Measurements from ENCODE around the gene ADK. TPM values are rescaled to one million over a fixed set of nuclear protein-coding genes. Genes with fewer than 3 reads are reported as not detected.
A peak's percentile ranks its signal among the peaks of the same experiment; 100 is the strongest.

Gene ADK
- total RNA-seq, 4 donors from 2014 or later: 62.1 to 84.7 (median 74.4) TPM

DNA sequence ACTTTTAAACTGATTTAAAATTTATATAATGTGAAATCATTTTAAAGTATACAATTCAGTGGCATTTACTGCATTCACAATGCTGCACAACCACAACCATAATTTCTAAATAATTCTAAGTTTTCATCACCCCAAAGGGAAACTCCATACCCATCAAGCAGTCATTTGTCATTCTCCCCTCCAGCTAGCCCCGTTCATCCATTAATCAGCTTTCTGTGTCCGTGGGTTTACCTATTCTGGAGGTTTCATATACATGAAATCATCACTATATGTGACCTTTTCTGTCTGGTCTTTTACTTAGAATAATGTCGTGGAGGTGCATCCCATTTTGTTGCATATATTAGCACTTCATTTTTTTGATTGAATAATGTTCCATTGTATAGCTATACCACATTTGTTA lies 214.1 kb downstream of the ADK start:
- intact Hi-C loops (cut with DNase I): no loop called here
- Histone ChIP-seq H3K27ac (no peak overlapping the region), H3K36me3 (no peaks in the 10 kb centered on the region), H3K27me3 (no peaks in the 10 kb centered on the region), H3K4me1 (peaks cover 0 to 14% of the 10 kb centered on the region in 2 donors), H3K9me3 (no peaks in the 10 kb centered on the region), H3K4me3 (replicated peaks in 1 of 3) (no peak overlapping the region)
- WGBS, 2 donors: 89 to 92% methylated on average over 3 of the region's 3 CpGs
- TF ChIP-seq, protein P1, sequence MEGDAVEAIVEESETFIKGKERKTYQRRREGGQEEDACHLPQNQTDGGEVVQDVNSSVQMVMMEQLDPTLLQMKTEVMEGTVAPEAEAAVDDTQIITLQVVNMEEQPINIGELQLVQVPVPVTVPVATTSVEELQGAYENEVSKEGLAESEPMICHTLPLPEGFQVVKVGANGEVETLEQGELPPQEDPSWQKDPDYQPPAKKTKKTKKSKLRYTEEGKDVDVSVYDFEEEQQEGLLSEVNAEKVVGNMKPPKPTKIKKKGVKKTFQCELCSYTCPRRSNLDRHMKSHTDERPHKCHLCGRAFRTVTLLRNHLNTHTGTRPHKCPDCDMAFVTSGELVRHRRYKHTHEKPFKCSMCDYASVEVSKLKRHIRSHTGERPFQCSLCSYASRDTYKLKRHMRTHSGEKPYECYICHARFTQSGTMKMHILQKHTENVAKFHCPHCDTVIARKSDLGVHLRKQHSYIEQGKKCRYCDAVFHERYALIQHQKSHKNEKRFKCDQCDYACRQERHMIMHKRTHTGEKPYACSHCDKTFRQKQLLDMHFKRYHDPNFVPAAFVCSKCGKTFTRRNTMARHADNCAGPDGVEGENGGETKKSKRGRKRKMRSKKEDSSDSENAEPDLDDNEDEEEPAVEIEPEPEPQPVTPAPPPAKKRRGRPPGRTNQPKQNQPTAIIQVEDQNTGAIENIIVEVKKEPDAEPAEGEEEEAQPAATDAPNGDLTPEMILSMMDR (IDR thresholded peaks at IDR 0.05): no peak
- DNase-seq: no peak

DNA sequence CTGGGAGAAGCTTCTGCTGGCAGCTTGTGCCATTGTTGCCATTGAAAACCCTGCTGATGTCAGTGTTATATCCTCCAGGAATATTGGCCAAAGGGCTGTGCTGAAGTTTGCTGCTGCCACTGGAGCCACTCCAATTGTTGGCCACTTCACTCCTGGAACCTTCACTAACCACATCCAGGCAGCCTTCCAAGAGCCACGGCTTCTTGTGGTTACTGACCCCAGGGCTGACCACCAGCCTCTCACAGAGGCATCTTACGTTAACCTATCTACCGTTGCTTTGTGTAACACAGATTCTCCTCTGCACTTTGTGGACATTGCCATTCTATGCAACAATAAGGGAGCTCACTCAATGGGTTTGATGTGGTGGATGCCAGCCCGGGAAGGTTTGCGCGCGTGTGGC lies 220.7 kb downstream of the ADK start:
- Histone ChIP-seq H3K4me1 (peaks cover 0 to 8% of the 10 kb centered on the region in 2 donors), H3K27me3 (no peaks in the 10 kb centered on the region), H3K27ac (no peak overlapping the region), H3K9me3 (no peaks in the 10 kb centered on the region), H3K4me3 (replicated peaks in 1 of 3) (no peak overlapping the region), H3K36me3 (no peaks in the 10 kb centered on the region)
- no peak for TF ChIP-seq POLR2A (IDR thresholded peaks at IDR 0.05)
- TF ChIP-seq, protein P1 (IDR thresholded peaks at IDR 0.05): no peak
- DNase-seq: peak; percentile 64 to 68
- intact Hi-C loops (cut with DNase I): no loop called here
- WGBS, 2 donors: 71 to 82% methylated on average over 7 of the region's 7 CpGs

DNA sequence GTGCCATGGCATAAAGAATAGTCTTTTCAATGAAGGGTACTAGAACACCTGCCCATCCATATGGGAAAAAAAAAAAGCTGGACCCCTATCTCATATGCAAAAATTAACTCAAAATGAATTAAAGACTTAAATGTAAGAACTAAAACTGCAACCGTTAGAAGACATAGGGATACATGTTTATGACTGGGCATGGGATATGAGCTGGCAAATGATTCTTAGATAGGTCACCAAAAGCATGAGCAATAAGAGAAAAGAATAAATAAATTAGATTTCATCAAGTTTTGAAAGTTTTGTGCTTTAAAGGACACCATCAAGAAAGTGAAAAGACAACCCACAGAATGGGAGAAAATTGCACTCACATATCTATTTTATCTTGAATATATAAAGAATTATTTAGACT lies 222.0 kb downstream of the ADK start:
- no peak for DNase-seq
- intact Hi-C loops (cut with DNase I): no loop called here
- 95 to 99% methylated on average over 1 of the region's 1 CpG for WGBS, 2 donors

DNA sequence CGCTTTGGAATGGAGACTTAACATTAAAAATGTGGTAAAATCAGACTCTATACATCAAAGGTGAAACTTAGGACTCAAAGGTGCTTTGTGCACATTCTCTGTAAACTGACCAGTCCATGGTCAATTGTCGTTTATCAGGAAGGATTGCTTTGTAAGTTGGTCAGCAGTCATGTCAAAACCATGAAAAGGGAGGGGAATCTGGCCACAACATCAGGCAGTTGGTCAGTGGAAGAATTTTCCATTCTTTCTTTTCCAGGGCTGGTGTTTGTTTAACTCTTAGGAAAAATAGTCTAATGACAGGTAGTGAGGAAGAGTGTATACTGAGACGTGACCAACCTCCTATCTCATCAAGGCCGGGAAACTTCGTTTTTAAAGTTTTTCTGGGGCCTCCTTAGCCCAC lies 226.5 kb downstream of the ADK start:
- TF ChIP-seq POLR2A (IDR thresholded peaks at IDR 0.05): no peak
- TF ChIP-seq, protein P1 (IDR thresholded peaks at IDR 0.05): no peak
- Histone ChIP-seq H3K4me3 (replicated peaks in 1 of 3) (no peak overlapping the region), H3K9me3 (no peaks in the 10 kb centered on the region), H3K4me1 (no peaks in the 10 kb centered on the region), H3K27ac (no peak overlapping the region), H3K27me3 (no peaks in the 10 kb centered on the region), H3K36me3 (no peaks in the 10 kb centered on the region)
- 90 to 95% methylated on average over 5 of the region's 5 CpGs for WGBS, 2 donors
- no peak for DNase-seq
- intact Hi-C loops (cut with DNase I): no loop called here

More for the DNA sequence above, 222.0 kb downstream of the ADK start:
- Histone ChIP-seq H3K27me3 (no peaks in the 10 kb centered on the region), H3K36me3 (no peaks in the 10 kb centered on the region), H3K27ac (no peak overlapping the region), H3K9me3 (no peaks in the 10 kb centered on the region), H3K4me3 (replicated peaks in 1 of 3) (no peak overlapping the region), H3K4me1 (no peaks in the 10 kb centered on the region)
- TF ChIP-seq, protein P1 (IDR thresholded peaks at IDR 0.05): no peak
- no peak for TF ChIP-seq POLR2A (IDR thresholded peaks at IDR 0.05)

DNA sequence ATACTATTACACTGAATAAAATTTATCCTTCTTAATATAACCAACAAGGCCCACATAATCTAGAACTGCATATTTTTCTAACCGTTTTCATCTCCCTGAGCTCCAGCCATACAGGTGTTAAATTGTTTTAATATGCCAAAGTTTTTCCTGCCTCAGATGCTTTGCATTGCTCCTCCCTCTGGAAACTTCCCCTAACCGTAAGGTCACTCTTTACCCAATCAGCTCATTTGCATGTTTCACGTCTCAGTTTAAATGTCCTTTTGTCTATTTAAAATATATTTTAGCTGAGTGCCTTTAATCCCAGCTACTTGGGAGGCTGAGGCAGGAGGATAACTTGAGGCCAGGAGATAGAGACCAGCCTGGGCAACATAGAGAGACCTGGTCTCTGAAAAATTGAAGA lies 228.5 kb downstream of the ADK start:
- intact Hi-C loops (cut with DNase I): no loop called here
- Histone ChIP-seq H3K36me3 (no peaks in the 10 kb centered on the region), H3K27ac (no peak overlapping the region), H3K9me3 (no peaks in the 10 kb centered on the region), H3K4me1 (peaks cover 0 to 10% of the 10 kb centered on the region in 2 donors), H3K4me3 (replicated peaks in 1 of 3) (no peak overlapping the region), H3K27me3 (no peaks in the 10 kb centered on the region)
- 89 to 94% methylated on average over 3 of the region's 3 CpGs for whole genome bisulfite sequencing, 2 donors
- no peak for TF ChIP-seq POLR2A (IDR thresholded peaks at IDR 0.05)
- TF ChIP-seq, protein P1 (IDR thresholded peaks at IDR 0.05): no peak
- no peak for DNase-seq

All from thyroid gland (tissue), 4 donors.